NOMO-1 (cell line): Measurements from ENCODE around the gene FAM53A.

Experiments
- DNase-seq, 2 experiments: peaks; one replicate each; lab custom pipeline; 2025; ENCODE audit not compliant: unreplicated experiment in 2 of 2; lab: John Stamatoyannopoulos, UW

FAM53A gene

DNA sequence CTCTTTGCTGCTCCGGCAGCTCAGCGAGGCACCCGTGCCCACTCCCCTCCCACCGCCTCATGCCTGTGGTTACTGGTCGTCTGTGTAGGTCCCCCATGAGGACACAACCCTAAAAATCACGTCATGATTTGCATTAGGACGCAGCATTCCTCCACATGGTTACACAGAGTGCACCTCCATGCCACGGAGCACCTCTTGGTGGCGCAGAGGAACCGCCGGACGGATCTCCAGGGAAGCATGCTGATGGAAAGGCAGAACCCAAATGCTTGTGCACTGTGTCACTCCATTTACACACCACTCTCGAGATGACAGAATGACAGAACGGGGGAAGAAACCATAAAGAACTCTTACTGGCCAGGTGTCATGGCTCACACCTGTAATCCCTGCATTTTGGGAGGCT lies 22.4 kb downstream of the FAM53A start:
- no peak for DNase-seq

DNA sequence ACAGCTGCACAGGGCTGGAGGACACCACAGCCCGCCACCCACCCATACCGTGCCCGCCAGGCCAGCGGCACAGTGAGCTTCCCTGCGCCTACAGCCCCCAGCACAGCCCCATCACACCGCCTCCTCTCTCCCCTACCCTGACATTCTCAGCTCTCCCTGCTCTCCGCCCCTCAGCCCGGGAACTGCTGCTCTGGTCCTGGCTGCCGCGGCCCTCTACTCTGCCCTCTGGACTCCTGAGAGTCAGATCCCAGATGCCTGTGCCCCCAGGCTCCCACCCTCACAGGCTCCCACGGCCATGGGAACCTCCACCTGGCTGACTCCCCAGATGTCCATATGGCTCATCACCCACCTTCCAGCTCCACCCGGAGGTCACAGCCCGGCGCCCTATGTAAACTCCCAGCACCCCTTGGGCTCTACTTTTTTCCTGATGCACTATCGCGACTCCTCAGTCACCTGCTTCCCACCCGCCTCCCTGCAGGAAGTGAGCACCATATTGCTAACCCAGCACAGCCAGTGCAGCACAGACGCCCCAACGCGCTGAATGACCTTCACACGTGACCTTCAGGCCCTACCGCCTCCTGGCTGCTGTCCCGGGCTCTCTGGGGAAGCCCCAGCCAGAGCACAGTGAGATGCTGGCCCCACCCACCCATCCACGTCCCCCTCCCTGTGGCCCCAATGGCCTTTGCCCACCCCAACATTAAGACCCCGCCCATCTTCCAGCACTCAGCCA lies 23.0 kb downstream of the FAM53A start:
- no peak for DNase-seq

DNA sequence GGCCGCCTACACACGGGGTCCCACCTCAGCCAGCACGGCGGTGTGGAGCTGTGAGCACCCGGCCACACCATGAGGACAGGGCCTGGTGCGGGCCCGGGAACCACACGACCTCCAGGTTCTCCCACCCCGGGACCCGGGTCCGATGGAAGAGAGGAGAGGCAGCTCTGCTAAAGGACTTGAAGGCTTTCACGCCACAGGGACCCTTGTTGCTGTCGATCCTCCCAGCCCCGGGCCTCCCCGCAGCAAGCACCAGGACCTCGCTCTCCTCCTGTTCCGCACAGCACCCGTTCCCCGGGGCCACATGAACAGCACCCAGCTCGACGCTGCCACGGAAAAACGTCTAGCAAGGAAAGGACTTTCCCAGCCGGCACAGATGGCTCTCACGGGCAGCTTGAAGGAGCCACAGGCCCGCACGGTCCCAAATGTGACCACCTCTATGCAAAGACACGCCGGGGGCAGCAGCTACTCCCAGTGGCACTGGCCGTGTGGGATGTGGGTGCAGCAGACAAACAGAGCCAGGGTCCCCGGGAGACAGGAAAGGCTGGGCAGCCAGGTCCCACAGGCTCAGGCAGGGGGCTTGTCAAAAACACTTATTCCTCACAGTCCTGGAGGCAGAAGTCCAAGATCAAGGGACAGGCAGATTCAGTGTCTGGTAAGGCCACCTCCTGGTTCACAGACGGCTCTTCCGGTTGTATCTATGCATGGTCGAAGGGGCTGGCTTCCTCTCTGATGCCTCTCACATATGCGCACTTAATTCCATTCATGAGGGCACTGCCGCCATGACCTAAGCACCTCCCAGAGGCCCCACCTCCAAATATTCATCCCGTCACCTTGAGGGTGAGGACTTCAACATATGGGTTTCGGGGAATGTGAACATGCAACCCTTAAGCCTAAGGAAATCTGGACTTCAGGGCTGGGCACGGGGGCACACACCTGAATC lies 24.7 kb downstream of the FAM53A start:
- DNase-seq = no peak

DNA sequence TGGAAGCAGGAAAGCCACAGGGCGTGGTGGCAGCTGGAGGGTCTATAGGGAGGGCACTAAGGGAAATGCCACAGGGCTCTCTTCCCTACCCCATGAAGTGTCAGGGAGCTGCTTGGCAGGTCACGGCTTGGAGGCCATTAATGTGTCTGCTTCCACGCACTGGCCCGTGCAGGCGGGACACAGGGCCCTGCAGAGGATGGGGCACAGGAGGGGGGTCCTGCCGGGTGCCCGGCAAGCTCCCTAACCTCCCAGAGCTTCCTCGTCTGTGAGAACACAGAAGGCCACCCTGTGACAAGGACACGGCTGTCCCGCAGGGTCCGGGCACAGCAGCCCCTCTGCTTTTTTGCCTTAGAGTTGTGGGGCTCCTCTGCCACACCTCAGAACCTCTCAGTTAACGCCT lies 25.5 kb downstream of the FAM53A start:
- DNase-seq = no peak

DNA sequence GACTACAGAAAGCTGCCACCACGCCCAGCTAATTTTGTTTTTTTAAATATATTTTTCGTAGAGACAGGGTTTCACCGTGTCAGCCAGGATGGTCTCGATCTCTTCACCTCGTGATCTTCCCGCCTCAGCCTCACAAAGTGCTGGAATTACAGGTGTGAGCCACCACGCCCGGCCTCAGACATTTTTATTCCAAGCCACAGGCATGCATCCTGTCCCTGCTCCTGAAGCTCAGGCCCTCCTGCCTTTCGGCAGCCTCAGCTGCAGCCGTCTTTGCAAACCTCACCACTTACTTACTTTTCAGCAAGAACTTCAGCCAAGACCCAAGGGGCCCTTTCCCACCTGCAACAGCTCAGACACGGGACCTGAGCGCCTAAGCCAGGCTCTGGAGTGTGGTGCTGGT lies 26.0 kb downstream of the FAM53A start:
- no peak for DNase-seq

DNA sequence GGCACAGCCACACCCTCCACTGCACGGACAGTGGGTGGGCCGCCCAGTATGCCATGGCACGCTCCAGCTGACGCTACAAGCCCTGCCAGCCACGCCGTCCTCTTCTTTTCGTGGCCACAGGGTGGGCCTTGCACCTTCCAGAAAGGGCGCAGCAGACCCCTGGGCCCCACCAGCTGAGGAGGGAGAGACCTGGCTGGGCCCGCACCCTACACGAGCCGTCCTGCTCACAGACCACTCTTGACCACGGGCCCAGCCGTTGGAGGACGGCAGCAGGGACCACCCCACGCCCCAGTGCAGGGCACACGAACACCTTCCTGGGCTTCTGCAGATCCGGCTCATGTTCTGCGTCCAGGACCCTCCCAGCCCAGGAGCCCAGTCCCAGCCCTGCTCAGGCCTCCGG lies 27.1 kb downstream of the FAM53A start:
- no peak for DNase-seq

DNA sequence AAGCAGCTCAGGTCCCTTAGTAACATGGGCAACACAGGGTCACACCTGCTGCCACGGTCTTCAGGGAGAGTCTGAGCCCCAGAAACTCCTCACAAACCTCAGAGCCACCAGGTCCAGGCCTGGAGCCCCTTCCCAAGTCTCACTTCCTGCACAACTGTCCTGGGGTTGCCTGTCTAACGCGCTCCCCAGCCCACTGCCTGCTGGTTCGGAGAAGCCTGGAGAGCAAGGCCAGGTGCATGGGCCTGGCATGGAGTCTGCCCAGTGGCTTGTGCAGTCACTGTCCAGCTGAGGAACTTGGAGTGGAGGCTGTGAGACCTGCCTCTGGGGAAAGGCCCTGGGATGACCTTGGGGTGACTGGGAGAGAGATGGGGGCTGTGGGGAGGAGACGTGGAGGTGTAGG lies 28.0 kb downstream of the FAM53A start:
- DNase-seq = no peak

DNA sequence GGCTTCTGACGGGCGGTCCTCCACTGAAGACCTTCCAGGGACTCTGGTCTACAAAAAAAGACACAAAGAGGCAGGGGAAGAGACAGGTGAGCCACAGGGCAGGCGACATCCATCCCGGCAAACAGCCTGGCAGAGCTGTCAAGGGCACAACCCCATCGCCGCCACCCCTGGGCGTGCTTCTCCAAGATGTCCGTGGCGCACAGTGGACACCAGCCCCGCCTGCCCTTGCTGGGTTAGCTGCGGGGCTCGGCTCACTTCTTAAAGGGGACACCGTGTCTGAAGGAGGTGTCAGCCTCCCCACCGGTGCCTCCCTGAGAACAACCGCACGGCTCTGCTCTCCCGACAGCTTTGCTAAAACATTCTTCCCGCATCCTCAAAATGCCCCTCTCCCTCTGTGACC lies 28.4 kb downstream of the FAM53A start:
- DNase-seq = no peak

DNA sequence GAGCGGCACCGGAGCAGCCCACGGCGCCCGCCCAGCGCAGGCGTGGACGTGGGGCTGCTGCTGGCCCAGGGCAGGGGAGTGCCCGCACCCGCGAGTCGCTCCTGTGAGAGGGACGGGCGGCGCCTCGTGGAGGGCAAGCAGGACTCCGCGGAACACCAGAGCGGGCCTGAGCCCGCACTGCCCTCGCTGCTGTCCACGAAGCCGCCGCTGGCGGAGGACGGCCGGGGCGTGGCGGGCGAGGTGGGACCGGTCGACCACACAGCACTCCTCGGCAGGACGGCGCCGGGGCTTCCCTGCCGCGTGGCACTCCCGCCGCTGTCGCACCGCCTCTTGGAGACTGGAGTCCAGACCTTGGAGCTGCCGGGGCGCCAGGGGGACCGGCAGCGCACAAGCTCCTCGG lies 29.0 kb downstream of the FAM53A start:
- no peak for DNase-seq

DNA sequence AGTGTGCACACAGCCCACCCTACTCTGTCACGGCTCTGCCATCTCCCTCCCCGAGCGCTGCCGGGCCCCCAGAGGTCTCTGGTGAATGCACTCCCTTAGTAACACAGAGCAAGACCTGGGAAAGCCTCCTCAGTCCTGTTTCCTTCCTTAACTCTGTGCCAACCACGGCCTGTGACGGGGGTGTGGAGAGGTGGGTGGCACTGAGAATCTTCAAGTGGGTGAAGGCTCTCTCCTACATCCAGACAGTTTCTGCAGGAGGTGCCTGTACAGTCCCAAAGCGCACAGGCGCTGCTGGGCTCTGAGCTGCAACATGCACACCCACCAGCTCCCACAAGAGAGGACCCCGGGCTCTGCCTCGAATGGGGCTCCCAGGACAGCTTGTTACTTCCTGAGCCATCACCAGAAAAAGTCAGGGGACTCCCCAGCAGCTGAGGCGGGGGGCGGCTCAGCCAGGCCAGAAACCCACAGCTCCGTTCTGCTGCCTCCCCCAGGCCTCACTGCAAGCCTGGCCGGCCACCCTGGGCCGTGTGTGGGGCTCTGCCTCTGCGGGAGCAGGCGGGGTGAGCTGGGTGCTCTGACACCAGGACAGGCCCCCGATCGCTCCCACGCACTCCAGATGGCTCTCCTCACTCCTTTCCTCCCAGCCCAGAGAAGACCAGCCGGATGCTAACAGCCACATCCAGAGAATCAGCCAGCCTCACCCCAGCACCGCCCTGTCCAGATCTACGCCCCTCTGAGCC lies 29.7 kb downstream of the FAM53A start:
- no peak for DNase-seq

DNA sequence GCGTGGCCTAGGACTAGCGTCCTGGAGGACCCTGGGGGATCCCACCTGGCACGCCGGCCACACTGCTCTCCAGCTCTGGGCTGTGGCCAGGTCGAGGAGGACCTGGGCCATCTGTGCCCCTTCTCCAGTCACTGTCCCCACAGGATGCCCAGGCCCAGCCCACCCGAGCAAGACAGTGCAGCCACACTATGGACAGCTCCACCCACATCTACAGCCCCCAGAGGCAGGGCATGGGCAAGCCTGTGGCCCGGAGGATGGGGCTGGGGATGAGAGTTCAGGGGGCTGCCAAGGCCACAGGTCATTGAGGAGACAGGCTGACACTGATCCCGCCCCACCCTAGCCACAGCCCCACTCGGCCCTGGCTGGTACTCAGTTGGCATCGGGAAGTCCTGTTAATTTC lies 30.3 kb downstream of the FAM53A start:
- DNase-seq = no peak

DNA sequence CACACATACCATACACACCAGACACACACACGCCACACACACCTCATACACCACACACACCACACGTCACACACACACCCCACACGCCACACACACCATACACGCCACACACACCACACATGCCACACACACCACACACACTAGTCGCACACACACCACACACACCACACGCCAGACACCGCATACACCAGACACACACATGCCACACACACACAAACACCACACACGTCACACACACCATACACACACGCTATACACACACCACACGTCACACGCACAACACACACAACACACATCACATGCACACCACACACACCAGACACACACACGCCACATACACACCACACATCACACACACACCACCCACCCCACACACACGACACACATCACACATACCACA lies 32.0 kb downstream of the FAM53A start:
- DNase-seq = no peak

DNA sequence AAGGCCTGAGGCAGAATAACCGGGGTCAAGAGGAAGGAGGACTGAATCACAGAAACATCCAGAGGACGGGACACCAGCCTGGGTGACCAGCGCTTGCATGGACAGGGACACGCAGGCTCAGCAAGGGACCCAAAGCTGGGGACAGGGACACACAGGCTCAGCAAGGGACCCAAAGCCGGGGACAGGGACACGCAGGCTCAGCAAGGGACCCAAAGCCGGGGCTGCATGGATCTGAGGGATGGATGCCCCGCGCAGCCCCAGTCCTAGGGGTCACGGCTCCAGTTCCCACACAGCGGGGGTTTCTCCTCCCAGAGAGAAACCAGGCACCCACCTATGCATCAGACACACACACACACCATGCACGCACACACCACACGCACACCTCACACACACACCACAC lies 32.5 kb downstream of the FAM53A start:
- no peak for DNase-seq

DNA sequence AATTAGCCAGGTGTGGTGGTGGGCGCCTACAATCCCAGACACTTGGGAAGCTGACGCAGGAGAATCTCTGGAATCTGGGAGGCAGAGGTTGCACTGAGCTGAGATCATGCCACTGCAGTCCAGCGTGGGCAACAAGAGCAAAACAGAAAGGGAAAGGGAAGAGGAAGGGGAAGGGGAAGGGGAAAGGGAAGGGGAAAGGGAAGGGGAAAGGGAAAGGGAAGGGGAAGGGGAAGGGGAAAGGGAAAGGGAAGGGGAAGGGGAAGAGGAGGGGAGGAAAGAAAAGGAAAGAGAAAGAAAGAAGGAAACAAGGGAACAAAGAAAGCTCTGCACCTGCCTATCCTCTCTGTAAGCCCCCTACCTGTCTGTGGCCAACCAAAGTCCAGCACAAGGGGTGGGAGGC lies 35.2 kb downstream of the FAM53A start:
- DNase-seq = no peak

DNA sequence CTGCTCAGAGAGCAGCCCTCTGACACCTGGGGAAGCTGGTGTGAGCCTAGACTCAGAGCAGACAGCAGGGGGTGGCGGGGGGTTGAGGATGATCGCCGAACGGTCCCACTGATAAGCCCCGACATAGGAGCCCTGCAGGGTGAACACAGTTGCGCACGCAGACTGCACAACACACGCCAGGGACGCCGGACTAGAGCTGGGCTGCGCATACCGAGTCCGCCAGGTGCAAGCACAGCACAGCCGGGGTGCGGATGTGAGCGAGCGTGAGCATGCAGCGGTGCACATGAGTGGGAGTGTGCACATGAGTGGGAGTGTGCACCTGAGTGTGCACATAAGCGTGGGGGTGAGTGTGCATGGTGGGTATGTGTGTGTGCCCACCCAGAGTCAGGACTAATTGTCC lies 36.7 kb downstream of the FAM53A start:
- no peak for DNase-seq

DNA sequence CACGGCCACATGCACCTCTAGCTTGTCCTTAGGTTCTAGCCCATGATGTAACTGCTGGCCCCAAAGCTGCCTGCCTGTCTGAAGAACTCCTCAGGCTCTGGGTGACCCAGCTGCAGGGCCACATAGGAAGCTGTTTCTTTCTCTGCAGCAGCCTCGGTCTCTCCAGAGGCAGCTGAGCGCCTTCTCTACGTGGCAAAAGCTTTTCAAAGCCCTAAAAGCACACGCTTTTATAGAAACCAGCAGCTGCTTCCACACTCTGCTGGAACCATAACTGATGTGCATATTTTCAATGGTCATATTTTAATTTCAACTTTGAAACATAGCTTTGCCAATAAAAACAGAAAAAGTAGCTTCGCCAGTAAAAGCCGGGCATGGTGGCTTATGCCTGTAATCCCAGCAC lies 37.4 kb downstream of the FAM53A start:
- no peak for DNase-seq

DNA sequence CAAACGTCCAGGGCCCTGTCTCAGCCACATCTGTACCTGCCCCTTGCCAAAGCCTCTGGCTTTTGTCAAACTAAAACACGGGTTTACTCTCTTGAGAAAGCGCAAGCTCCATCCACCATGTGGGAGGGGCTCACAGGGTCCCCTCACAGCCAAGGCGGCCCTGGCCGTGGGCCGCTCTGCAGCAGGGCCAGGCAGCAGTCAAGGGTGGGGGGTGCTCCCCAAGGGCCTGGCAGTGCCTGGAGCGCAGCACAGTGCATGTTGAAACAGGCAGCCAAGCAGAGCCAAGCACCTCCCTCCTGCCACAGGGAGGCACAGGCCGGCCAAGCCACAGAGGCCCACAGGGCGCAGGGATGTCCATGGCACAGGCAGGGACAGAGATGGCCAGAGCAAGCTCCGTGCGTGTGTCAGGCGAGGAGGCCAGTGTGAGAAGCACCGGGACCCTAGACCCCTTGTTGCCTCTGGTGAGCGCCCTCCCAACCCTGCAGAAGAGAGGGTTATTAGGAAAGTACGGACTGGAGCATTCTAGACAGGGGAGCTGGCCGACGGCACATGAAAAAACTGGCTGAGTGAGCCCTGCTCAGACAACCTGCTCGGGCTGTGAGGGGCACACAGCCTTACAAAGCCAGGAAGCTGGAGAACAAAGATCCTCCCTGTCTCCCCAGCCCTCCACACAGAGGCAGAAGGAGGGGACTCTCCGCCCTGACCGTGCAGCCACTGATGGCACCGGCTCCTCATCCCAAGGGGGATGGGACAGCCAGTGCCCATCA lies 39.0 kb downstream of the FAM53A start:
- no peak for DNase-seq

DNA sequence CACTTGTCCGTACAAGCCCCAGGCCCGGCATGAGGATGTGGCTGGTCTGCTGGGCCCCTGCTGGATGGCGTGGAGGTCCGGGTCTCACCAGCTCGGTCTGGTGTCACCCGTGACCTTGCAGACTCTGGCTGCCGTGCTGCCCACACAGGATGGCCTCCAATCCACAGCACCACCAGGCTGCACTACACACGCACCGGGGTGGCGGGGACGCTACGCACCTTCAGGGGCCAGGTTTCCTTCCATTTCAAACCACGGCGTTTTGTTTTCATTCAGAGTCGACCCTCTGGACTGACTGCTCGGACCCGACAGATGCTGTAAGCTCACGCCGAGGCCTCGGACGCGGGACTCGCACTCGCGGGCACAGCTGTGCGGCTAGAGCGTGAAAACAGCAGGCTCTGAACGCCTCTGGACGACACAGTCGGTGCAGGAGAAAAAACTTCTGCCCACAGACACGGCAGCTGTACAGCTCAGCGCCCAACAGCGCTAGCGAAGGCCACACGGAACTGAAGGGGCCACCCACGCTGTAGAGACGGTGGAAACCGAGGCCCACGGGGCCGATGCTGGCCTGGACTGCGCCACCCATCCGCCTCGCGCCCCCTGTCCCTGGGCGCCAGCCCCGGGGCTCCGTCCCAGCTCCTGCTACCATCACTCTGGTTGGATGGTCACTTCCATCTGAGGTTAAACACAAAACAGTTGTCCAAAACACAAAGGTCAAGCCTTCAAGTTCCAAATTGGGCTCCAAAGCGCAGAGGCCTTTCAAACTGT lies 40.0 kb downstream of the FAM53A start:
- no peak for DNase-seq

DNA sequence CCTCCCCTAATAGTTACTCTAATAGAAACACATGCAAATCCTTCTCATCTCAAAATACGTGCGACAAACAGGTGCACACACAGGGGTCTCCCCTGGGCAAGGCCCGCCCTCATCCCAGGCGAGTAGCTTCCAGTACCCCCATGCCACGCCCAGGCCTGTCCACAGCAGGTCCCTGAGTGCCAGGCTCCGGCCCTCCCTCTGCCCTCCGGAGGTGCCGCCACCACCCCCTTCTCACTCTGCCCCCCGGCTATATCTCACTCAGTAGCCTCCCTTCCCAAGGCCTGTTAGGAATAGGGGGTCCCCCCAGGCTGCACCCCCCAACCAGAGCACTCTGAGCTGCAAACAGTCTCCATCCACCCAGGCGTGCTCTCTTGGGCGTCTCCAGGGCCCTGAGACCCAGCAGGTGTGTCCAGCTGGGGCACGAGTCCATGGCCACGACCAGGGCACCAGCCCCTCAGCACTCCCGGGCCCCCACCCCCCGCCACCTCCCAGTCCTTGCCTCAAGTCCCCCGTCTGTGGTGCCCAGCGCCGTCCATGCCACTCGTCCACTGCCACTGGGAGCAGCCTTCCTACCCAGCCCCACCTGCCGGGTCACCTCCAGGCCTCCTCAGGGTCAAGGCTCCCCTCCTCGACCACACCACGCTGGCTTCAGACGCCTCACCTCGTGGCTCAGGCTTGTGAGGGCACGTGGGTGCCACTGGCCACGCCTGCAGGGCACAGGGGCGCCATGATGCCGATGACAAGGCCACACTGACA lies 41.7 kb downstream of the FAM53A start:
- no peak for DNase-seq
